CD14-positive monocyte (primary cell): ENCODE data around the gene CENPP. TPM values are rescaled to one million over a fixed set of nuclear protein-coding genes. Genes with fewer than 3 reads are reported as not detected.
A peak's percentile ranks its signal among the peaks of the same experiment; 100 is the strongest.

Experiments used
- DNase-seq, 3 donors: peaks; one replicate each; pipeline ENCODE4 v3.0.0-alpha.2; 2011 to 2022
- H2AFZ ChIP-seq: 2 replicates; pipeline ENCODE4 v1.6.0; 2012; ENCODE audit warnings: mild to moderate bottlenecking, low read depth, low read length, inconsistent platforms; ENCODE audit not compliant: insufficient read depth, poor library complexity, severe bottlenecking
- H3K27ac ChIP-seq, 2 donors: 1 replicate in 1 of 2; 2 replicates in 1 of 2; pipeline ENCODE4 v1.5.1; 2012 to 2013; ENCODE audit warnings: low read length in 2 of 2, control low read depth in 1 of 2, inconsistent platforms in 1 of 2, low read depth in 1 of 2, mild to moderate bottlenecking in 1 of 2
- H3K27me3 ChIP-seq, 2 donors: one replicate each; pipeline versions ENCODE4 v1.6.0 to v1.6.1; 2011 to 2013; ENCODE audit warnings: low read length in 2 of 2; ENCODE audit not compliant: control insufficient read depth in 2 of 2, insufficient read depth in 2 of 2
- H3K36me3 ChIP-seq, 2 donors: replicated peaks in 1 of 2; 1 replicate in 1 of 2; 2 replicates in 1 of 2; pipeline versions ENCODE4 v1.5.1 to v1.6.1; 2012 to 2013; ENCODE audit warnings: low read length in 2 of 2, control low read depth in 1 of 2, inconsistent platforms in 1 of 2, mild to moderate bottlenecking in 1 of 2; ENCODE audit not compliant: insufficient read depth in 2 of 2, control insufficient read depth in 1 of 2
- H3K4me1 ChIP-seq, 2 donors: 1 replicate in 1 of 2; 2 replicates in 1 of 2; pipeline versions ENCODE4 v1.5.1 to v1.6.1; 2012 to 2013; ENCODE audit warnings: low read length in 2 of 2, control low read depth in 1 of 2, inconsistent platforms in 1 of 2, mild to moderate bottlenecking in 1 of 2, moderate library complexity in 1 of 2; ENCODE audit not compliant: insufficient read depth in 2 of 2, control insufficient read depth in 1 of 2
- H3K4me2 ChIP-seq: replicated peaks from 2 replicates; pipeline ENCODE3; 2012; ENCODE audit warnings: low read length, moderate library complexity, mild to moderate bottlenecking; ENCODE audit not compliant: poor library complexity, severe bottlenecking; ENCODE audit errors: extremely low read depth
- H3K4me3 ChIP-seq, 3 experiments: fragments of 200-600 bp in 1 of 3; sonication (generic) in 1 of 3; replicated peaks in 1 of 3; 1 replicate in 2 of 3; 2 replicates in 1 of 3; pipeline ENCODE4 v1.5.1; 2011 to 2013; ENCODE audit warnings: low read length in 3 of 3, mild to moderate bottlenecking in 3 of 3, control low read depth in 2 of 3, low read depth in 2 of 3, inconsistent platforms in 1 of 3, moderate library complexity in 1 of 3
- H3K79me2 ChIP-seq: 2 replicates; pipeline ENCODE4 v1.6.0; 2012; ENCODE audit warnings: mild to moderate bottlenecking, control low read depth, inconsistent platforms, low read length, moderate library complexity; ENCODE audit not compliant: insufficient read depth
- H3K9ac ChIP-seq: 2 replicates; pipeline ENCODE4 v1.6.0; 2017; ENCODE audit warnings: low read length, mild to moderate bottlenecking; ENCODE audit not compliant: insufficient read depth, poor library complexity, severe bottlenecking
- H3K9me3 ChIP-seq, 2 donors: replicated peaks in 1 of 2; 1 replicate in 1 of 2; 2 replicates in 1 of 2; pipeline versions ENCODE4 v1.5.1 to v1.6.1; 2012 to 2013; ENCODE audit warnings: low read length in 2 of 2, control low read depth in 1 of 2; ENCODE audit not compliant: control insufficient read depth in 1 of 2, insufficient read depth in 1 of 2
- H4K20me1 ChIP-seq: 2 replicates; pipeline ENCODE4 v1.6.0; 2012; ENCODE audit warnings: mild to moderate bottlenecking, low read length, control low read depth, moderate library complexity; ENCODE audit not compliant: insufficient read depth
- H3K27ac Mint-ChIP-seq, 7 donors: one replicate each; pipeline ENCODE4 v1.8.0; 2020; ENCODE audit warnings: mild to moderate bottlenecking in 7 of 7, mixed read lengths in 7 of 7, moderate library complexity in 6 of 7, inconsistent platforms in 2 of 7
- H3K27me3 Mint-ChIP-seq, 3 donors: one replicate each; pipeline ENCODE4 v1.8.0; 2021 to 2022; ENCODE audit warnings: low read depth in 3 of 3, mild to moderate bottlenecking in 3 of 3, mixed read lengths in 3 of 3, moderate library complexity in 3 of 3, inconsistent platforms in 1 of 3
- H3K36me3 Mint-ChIP-seq, 2 donors: one replicate each; pipeline ENCODE4 v1.8.0; 2020; ENCODE audit warnings: mixed read lengths in 2 of 2, inconsistent platforms in 1 of 2, mild to moderate bottlenecking in 1 of 2
- H3K4me1 Mint-ChIP-seq: one replicate; pipeline ENCODE4 v1.8.0; 2020; ENCODE audit warnings: mild to moderate bottlenecking, mixed read lengths
- H3K4me3 Mint-ChIP-seq, 2 donors: one replicate each; pipeline ENCODE4 v1.8.0; 2020; ENCODE audit warnings: mild to moderate bottlenecking in 2 of 2, mixed read lengths in 2 of 2, moderate library complexity in 1 of 2
- H3K9me3 Mint-ChIP-seq, 7 donors: one replicate each; pipeline ENCODE4 v1.8.0; 2020 to 2022; ENCODE audit warnings: mixed read lengths in 7 of 7, mild to moderate bottlenecking in 6 of 7, moderate library complexity in 6 of 7, inconsistent platforms in 2 of 7
- CTCF ChIP-seq: fragments of 200-600 bp; IDR thresholded peaks from one replicate; pipeline ENCODE4 v1.8.0; 2022; ENCODE audit warnings: antibody characterized with exemption, mild to moderate bottlenecking
- WGBS: methylation state at CpG from one replicate; pipeline ENCODE4 v1.1.5; 2013; ENCODE audit warnings: missing lambda C conversion rate; ENCODE audit not compliant: insufficient coverage; 5-methylcytosine and 5-hydroxymethylcytosine counted together
- intact Hi-C, 2 donors: fragments of 100-400 bp; cut with micrococcal nuclease; formaldehyde crosslinking; loops; one replicate each; pipeline versions ENCODE4 v1.15.0 to v1.15.1; 2023
- polyA plus RNA-seq, 3 donors: library from polyadenylated mRNA; depleted of rRNA in 1 of 3; unstranded in 2 of 3; stranded (reverse) in 1 of 3; fragments of 300-500 nt in 2 of 3; fragments of >200 nt in 1 of 3; fragmentation: Illumina TruSeq in 2 of 3; gene quantifications; 1 replicate in 2 of 3; 2 replicates in 1 of 3; pipeline ENCODE4 v1.2.3, GENCODE V29; 2012 to 2021

CENPP gene
- polyA plus RNA-seq, 3 donors: 0.50 to 1.1 (median 1.1) TPM

DNA sequence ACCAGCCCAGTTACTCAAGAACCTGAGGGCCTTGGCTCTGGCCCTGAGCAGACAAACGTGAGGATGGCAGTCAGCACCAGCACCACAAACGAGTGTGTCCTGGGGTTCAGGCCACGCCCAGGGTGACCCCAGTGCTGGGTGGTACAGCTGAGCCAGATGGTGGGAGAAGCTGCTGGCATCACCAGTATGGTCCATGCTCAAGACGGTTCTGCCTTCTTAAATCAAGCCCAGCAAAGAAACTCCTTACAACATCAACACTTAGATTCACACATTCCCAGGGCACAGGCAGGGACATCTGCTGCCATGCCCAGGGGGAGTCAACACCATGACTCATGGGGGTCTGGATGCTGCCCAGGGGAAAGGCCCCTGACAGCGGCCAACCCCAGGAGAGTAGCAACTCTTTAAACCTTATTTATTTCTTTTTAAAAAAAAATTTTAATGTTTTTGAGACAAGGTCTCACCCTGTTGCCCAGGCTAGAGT lies 312.9 kb downstream of the CENPP start:
- Histone ChIP-seq H2AFZ (no peak overlapping the region), H3K4me3 (no peak overlapping the region), H3K4me2 (no peak overlapping the region), H3K27me3 (no peaks in the 10 kb centered on the region), H3K9me3 (no peaks in the 10 kb centered on the region), H3K79me2 (no peaks in the 10 kb centered on the region), H3K4me1 (no peaks in the 10 kb centered on the region), H4K20me1 (no peaks in the 10 kb centered on the region), H3K36me3 (peaks cover 89 to 98% of the 10 kb centered on the region in 2 donors), H3K9ac (no peak overlapping the region), H3K27ac (no peak overlapping the region)
- intact Hi-C loops: loop anchor here in 1 of 2 donors (10.0 kb wide), 1 partner anchor 314 kb away; the partner anchor contains the start of genes CENPP and NOL8
- Mint-ChIP-seq H3K27ac (peak overlapping the region in 1 of 7 donors; percentile 53), H3K36me3 (peaks cover 85 to 94% of the 10 kb centered on the region in 2 donors), H3K4me1 (no peaks in the 10 kb centered on the region), H3K4me3 (no peak overlapping the region), H3K27me3 (no peaks in the 10 kb centered on the region), H3K9me3 (no peaks in the 10 kb centered on the region)
- 96% methylated on average over 3 of the region's 5 CpGs for WGBS
- no peak for DNase-seq
- no peak for TF ChIP-seq CTCF

GRCh38 chr9:92639124-92639523 lies 313.4 kb downstream of the CENPP start:
- 100% methylated on average over 7 of the region's 7 CpGs for WGBS
- no peaks in the 10 kb centered on the region for H3K27me3 Mint-ChIP-seq
- no peaks in the 10 kb centered on the region for H3K9me3 ChIP-seq
- H2AFZ ChIP-seq: no peak overlapping the region
- H3K36me3 Mint-ChIP-seq: peaks cover 85 to 92% of the 10 kb centered on the region in 2 donors
- H3K4me2 ChIP-seq: no peak overlapping the region
- no peaks in the 10 kb centered on the region for H3K4me1 Mint-ChIP-seq
- no peak overlapping the region for H3K4me3 Mint-ChIP-seq
- no peak for TF ChIP-seq CTCF
- peaks cover 89 to 98% of the 10 kb centered on the region in 2 donors for H3K36me3 ChIP-seq
- H3K4me1 ChIP-seq: no peaks in the 10 kb centered on the region
- no peaks in the 10 kb centered on the region for H3K79me2 ChIP-seq
- no peak overlapping the region for H3K27ac ChIP-seq
- H3K27ac Mint-ChIP-seq: peak overlapping the region in 1 of 7 donors; percentile 53
- H3K9ac ChIP-seq: no peak overlapping the region
- H3K9me3 Mint-ChIP-seq: no peaks in the 10 kb centered on the region
- H3K4me3 ChIP-seq: no peak overlapping the region
- DNase-seq: no peak
- H3K27me3 ChIP-seq: no peaks in the 10 kb centered on the region
- intact Hi-C loops: loop anchor here in 1 of 2 donors (10.0 kb wide), 1 partner anchor 314 kb away; the partner anchor contains the start of genes CENPP and NOL8
- no peaks in the 10 kb centered on the region for H4K20me1 ChIP-seq
